Subcutaneous adipose tissue (tissue), 4 donors: ENCODE data around the gene SFTA2. TPM values are rescaled to one million over a fixed set of nuclear protein-coding genes. Genes with fewer than 3 reads are reported as not detected.

ENCODE experiments used
- CTCF ChIP-seq: fragments of 450-650 bp; IDR thresholded peaks from one replicate; pipeline ENCODE4 v1.5.1; 2016; ENCODE audit warnings: low read depth, mild to moderate bottlenecking, control low read depth, antibody characterized with exemption, moderate library complexity
- total RNA-seq, 4 donors: library from RNA; depleted of rRNA; stranded (reverse); fragments of >200 nt; gene quantifications; one replicate each; pipeline ENCODE4 v1.1.0, GENCODE V29; 2016

The SFTA2 gene
- total RNA-seq, 4 donors from 2014 or later: not detected

GRCh38 chr6:30954631-30955366, 22.8 kb upstream of the SFTA2 start:
- no peak for TF ChIP-seq CTCF

GRCh38 chr6:30951907-30952469, 20.0 kb upstream of the SFTA2 start:
- no peak for TF ChIP-seq CTCF

GRCh38 chr6:30948811-30949210, 16.8 kb upstream of the SFTA2 start:
- no peak for TF ChIP-seq CTCF

- no peak for TF ChIP-seq CTCF
These were observed 15.3 kb upstream of the SFTA2 start for GRCh38 chr6:30947231-30947630.

- TF ChIP-seq CTCF: no peak
These were observed 13.3 kb upstream of the SFTA2 start for GRCh38 chr6:30945281-30945680.

GRCh38 chr6:30944051-30944450, 12.1 kb upstream of the SFTA2 start:
- TF ChIP-seq CTCF: no peak

GRCh38 chr6:30942338-30943060, 10.5 kb upstream of the SFTA2 start:
- TF ChIP-seq CTCF: no peak
